Naive B cell (primary cell): ENCODE measurements around the gene DNA2. TPM values are rescaled to one million over a fixed set of nuclear protein-coding genes. Genes with fewer than 3 reads are reported as not detected.
"Not testable (repeated sequence)": the region's sequence is repeated elsewhere in the genome, so short reads cannot be mapped to it uniquely, and the experiment has no call there.

Experiments used
- ATAC-seq, 2 donors: fragments of 150-1000 bp; cut with Tn5 transposase; 2 replicates each; pipeline ENCODE4 v1.10.0; 2021; ENCODE audit warnings: low read depth in 2 of 2, mild to moderate bottlenecking in 2 of 2, moderate library complexity in 2 of 2
- DNase-seq: peaks from one replicate; pipeline ENCODE4 v3.0.0; 2022
- H3K27ac Mint-ChIP-seq, 6 donors: one replicate each; pipeline ENCODE4 v1.8.0; 2020 to 2022; ENCODE audit warnings: mild to moderate bottlenecking in 6 of 6, mixed read lengths in 6 of 6, moderate library complexity in 5 of 6, inconsistent platforms in 2 of 6
- H3K27me3 Mint-ChIP-seq, 3 donors: one replicate each; pipeline ENCODE4 v1.8.0; 2021 to 2022; ENCODE audit warnings: mixed read lengths in 3 of 3, mild to moderate bottlenecking in 1 of 3
- H3K36me3 Mint-ChIP-seq, 2 donors: one replicate each; pipeline ENCODE4 v1.8.0; 2020 to 2022; ENCODE audit warnings: mixed read lengths in 2 of 2, inconsistent platforms in 1 of 2, mild to moderate bottlenecking in 1 of 2
- H3K4me1 Mint-ChIP-seq, 3 donors: one replicate each; pipeline ENCODE4 v1.8.0; 2020 to 2022; ENCODE audit warnings: mixed read lengths in 3 of 3, inconsistent platforms in 1 of 3, mild to moderate bottlenecking in 1 of 3, moderate library complexity in 1 of 3
- H3K4me3 Mint-ChIP-seq, 8 donors: one replicate each; pipeline ENCODE4 v1.8.0; 2020 to 2022; ENCODE audit warnings: mild to moderate bottlenecking in 8 of 8, mixed read lengths in 8 of 8, moderate library complexity in 8 of 8, inconsistent platforms in 2 of 8
- H3K9me3 Mint-ChIP-seq, 7 donors: one replicate each; pipeline ENCODE4 v1.8.0; 2020 to 2022; ENCODE audit warnings: mixed read lengths in 7 of 7, mild to moderate bottlenecking in 5 of 7, inconsistent platforms in 2 of 7, moderate library complexity in 1 of 7
- polyA plus RNA-seq, 6 donors: library from polyadenylated mRNA; unstranded; fragments of 300-500 nt; fragmentation: Illumina TruSeq; gene quantifications; one replicate each; pipeline ENCODE4 v1.2.3, GENCODE V29; 2021; ENCODE audit warnings: low read depth in 6 of 6

Gene DNA2, protein sequence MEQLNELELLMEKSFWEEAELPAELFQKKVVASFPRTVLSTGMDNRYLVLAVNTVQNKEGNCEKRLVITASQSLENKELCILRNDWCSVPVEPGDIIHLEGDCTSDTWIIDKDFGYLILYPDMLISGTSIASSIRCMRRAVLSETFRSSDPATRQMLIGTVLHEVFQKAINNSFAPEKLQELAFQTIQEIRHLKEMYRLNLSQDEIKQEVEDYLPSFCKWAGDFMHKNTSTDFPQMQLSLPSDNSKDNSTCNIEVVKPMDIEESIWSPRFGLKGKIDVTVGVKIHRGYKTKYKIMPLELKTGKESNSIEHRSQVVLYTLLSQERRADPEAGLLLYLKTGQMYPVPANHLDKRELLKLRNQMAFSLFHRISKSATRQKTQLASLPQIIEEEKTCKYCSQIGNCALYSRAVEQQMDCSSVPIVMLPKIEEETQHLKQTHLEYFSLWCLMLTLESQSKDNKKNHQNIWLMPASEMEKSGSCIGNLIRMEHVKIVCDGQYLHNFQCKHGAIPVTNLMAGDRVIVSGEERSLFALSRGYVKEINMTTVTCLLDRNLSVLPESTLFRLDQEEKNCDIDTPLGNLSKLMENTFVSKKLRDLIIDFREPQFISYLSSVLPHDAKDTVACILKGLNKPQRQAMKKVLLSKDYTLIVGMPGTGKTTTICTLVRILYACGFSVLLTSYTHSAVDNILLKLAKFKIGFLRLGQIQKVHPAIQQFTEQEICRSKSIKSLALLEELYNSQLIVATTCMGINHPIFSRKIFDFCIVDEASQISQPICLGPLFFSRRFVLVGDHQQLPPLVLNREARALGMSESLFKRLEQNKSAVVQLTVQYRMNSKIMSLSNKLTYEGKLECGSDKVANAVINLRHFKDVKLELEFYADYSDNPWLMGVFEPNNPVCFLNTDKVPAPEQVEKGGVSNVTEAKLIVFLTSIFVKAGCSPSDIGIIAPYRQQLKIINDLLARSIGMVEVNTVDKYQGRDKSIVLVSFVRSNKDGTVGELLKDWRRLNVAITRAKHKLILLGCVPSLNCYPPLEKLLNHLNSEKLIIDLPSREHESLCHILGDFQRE
- polyA plus RNA-seq = 1 to 10 TPM in 3 of 6 donors, under 1 TPM in 2, not detected in 1; 0.42 to 1.8 (median 1.1) TPM

DNA sequence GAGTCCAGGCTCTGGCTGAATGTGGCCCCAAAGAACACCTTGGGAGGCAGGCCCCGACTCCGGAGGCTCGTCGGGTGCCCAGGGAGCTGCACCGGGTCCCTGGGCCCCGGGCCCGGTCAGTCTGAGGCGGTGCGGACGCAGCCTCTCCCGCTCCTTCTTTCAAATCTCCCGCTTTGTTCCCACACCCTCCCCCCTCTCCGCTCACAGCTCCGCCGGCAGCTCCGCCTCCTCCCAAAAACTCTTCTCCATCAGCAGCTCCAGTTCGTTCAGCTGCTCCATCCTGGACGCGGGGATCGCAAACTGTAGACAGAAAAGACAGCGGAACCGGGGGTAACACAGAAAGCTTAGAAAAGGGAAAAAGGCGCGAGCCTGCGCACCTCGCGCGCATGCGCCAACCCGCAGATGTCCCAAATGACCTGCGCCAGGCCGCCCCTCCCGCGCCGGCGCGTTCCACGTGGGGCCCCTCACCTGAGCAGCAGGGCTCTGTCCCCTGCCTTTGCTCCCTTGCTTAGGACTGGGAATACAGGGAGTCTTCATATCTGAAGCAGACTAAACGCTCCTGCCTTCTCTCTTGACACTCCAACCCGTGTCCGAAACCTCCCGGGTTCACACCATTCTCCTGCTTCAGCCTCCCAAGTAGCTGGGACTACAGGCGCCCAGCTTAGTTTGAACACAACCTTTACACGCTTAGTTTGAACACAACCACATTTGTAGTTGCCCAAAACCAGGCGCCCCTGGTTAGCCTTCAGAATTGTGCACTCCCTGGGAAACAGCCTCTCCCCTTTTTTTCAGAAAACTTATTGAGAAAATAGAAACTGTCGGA, at the start of gene DNA2:
Gene DNA2, minus strand, starts transcription at position 388 of the 823 bp plus-strand sequence. Its CDS starts 109 bp downstream, at position 279.
- H3K4me1 Mint-ChIP-seq = peaks cover 14 to 17% (median 16%) of the 10 kb centered on the region in 3 donors
- ATAC-seq (peak; percentile 87 to 91), DNase-seq (peak; percentile 68)
- peak within 1 kb of the TSS; percentile 92 to 100 (median 97) for H3K4me3 Mint-ChIP-seq
- H3K9me3 Mint-ChIP-seq = no peaks in the 10 kb centered on the region
- H3K27ac Mint-ChIP-seq = peak within 1 kb of the TSS; percentile 66 to 95 (median 88)
- no peaks in the 10 kb centered on the region for H3K27me3 Mint-ChIP-seq
- H3K36me3 Mint-ChIP-seq = no peaks in the 10 kb centered on the region

DNA sequence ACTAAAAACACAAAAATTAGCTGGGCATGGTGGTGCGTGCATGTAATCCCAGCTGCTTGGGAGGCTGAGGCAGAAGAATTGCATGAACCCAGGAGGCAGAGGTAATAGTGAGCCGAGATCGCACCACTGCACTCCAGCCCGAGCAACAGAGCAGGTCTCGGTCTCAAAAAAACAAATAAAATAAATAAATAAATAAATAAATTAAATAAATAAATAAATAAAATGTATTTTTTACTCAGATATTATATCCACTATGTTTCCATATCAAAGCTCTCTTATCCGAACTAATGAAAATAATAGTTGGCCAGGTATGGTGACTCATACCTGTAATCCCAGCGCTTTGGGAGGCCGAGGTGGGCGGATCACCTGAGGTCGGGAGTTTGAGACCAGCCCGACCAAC, 46.8 kb upstream of the DNA2 start:
- ATAC-seq, H3K27me3 Mint-ChIP-seq, DNase-seq, H3K4me1 Mint-ChIP-seq, H3K36me3 Mint-ChIP-seq, H3K4me3 Mint-ChIP-seq, H3K27ac Mint-ChIP-seq, H3K9me3 Mint-ChIP-seq: not testable (repeated sequence)

DNA sequence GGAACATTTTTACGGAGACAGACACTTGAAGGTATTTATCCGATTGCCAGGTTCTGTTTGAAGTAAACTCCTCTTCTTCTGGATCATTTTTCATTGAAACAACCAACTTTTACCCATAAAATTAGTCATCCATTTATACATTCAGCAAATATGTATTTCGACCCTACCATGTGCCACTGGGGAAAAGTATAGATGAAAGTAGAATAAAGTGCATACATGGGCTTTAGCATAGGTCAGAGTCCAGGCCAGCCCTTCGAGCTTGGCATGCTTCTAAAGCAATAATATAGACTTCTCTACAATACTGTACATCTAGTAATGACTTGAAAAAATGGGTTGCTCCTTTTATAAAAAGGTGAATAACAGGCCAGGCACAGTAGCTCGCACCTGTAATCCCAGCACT, 45.4 kb upstream of the DNA2 start:
- ATAC-seq (no peak), DNase-seq (no peak)
- Mint-ChIP-seq H3K27ac (no peak overlapping the region), H3K4me1 (peaks cover 0 to 3% (median 0%) of the 10 kb centered on the region in 3 donors), H3K9me3 (no peaks in the 10 kb centered on the region), H3K27me3 (no peaks in the 10 kb centered on the region), H3K4me3 (no peak overlapping the region), H3K36me3 (peaks cover 0 to 5% of the 10 kb centered on the region in 2 donors)

DNA sequence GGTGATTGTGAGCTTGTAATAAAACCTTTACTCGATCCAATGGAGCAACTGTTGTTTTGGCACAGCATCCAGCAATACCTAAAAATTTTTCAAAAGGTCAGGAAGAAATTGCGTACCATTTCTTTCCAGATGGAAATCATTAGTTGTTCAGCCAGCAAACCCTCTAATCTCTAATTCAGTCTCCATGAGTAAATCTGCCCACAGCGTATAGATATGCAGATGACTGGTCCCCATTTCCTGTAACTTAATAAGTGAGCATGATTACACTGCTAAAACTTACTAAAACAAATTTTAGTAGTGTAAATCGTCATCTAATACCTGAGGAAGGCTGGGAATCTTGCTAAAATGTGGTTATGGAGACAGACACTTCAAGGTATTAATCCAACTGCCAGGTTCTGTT, 45.0 kb upstream of the DNA2 start:
- no peaks in the 10 kb centered on the region for H3K27me3 Mint-ChIP-seq
- H3K36me3 Mint-ChIP-seq = peaks cover 0 to 5% of the 10 kb centered on the region in 2 donors
- no peaks in the 10 kb centered on the region for H3K4me1 Mint-ChIP-seq
- DNase-seq (no peak), ATAC-seq (no peak)
- H3K27ac Mint-ChIP-seq = peak overlapping the region in 1 of 6 donors; percentile 50
- no peak overlapping the region for H3K4me3 Mint-ChIP-seq
- no peaks in the 10 kb centered on the region for H3K9me3 Mint-ChIP-seq

DNA sequence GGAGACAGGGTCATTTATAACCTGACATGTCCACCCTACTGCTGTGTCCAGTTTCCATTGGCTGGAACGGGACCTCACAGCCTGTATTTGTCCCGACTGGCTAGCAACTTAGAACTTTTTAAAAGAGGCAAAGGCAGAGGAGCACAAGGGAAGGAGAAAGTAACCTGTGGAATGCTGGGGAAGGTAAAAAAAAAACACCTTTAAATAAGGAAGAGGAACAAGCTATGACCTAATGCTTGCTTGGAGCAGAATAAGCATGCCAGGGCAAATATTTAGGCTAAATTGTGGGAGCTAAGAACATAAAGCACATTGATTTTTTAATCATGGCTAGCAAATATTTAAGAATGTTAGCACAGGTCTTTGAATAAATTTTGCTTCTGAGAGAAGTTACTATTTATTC, 44.4 kb upstream of the DNA2 start:
- ATAC-seq, H3K27me3 Mint-ChIP-seq, H3K4me1 Mint-ChIP-seq, H3K36me3 Mint-ChIP-seq, H3K4me3 Mint-ChIP-seq, DNase-seq, H3K9me3 Mint-ChIP-seq: not testable (repeated sequence)
- peak overlapping the region in 1 of 6 donors; percentile 32 for H3K27ac Mint-ChIP-seq

DNA sequence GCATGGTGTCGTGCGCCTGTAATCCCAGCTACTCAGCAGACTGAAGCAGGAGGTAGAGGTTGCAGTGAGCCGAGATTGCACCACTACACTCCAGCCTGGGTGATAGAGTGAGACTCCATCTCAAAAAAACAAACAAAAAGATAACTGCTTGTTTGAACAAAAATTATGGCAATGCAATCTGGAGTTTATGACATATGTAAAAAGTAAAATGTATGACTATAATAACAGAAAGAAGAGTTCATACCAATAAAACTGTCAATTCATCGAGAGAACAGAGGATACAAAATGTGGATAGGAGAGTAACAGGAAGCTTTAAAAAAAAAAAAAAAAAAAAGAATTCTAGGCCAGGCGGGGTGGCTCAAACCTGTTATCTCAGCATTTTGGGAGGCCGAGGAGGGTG, 36.3 kb upstream of the DNA2 start:
- Mint-ChIP-seq H3K36me3 (no peaks in the 10 kb centered on the region), H3K27ac (peak overlapping the region in 1 of 6 donors; percentile 86), H3K4me3 (peak overlapping the region in 1 of 8 donors; percentile 20), H3K9me3 (no peaks in the 10 kb centered on the region), H3K27me3 (no peaks in the 10 kb centered on the region), H3K4me1 (no peaks in the 10 kb centered on the region)
- ATAC-seq (no peak), DNase-seq (no peak)

DNA sequence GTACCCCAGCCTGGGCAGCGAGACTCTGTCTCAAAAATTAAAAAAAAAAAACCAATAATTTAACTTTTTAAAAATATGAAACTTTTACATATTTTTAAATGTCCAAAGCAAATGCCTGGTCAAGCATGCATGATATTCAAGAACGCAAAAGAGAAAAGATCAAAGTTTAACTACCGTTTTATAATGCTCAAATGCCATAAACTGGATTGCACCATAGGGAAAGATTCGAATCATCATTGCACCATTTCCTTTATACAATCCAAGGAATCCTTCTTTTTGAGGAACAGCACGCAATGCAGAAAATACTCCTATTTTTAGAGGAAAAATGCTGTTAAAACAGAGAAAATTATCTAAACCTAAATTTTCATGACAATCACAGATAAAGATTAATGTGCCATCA, 34.6 kb upstream of the DNA2 start:
- DNase-seq = no peak
- Mint-ChIP-seq H3K27ac (no peak overlapping the region), H3K36me3 (peaks cover 3 to 5% of the 10 kb centered on the region in 2 donors), H3K4me3 (no peak overlapping the region), H3K4me1 (no peaks in the 10 kb centered on the region), H3K27me3 (no peaks in the 10 kb centered on the region), H3K9me3 (no peaks in the 10 kb centered on the region)
- no peak for ATAC-seq

DNA sequence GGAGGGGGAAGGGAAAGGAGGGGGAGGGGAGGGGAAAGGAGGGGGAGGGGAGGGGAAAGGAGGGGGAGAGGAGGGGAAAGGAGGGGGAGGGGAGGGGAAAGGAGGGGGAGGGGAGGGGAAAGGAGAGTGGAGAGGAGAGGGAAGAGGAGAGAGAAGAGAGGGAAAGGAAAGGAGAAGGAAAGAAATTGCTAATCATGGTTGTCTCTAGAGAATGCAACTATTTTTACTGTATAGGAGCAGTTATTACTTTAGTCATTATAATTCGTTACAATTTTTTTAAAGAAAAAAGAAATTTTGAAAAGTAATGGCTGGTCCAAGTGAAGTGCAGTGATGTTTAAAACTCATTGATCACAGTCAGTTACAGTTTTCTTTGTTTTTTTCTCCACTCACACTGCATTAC, 31.1 kb upstream of the DNA2 start:
- Mint-ChIP-seq H3K27ac (no peak overlapping the region), H3K36me3 (peaks cover 18 to 23% of the 10 kb centered on the region in 2 donors), H3K4me1 (no peaks in the 10 kb centered on the region), H3K9me3 (no peaks in the 10 kb centered on the region), H3K27me3 (no peaks in the 10 kb centered on the region), H3K4me3 (no peak overlapping the region)
- ATAC-seq = no peak
- no peak for DNase-seq

DNA sequence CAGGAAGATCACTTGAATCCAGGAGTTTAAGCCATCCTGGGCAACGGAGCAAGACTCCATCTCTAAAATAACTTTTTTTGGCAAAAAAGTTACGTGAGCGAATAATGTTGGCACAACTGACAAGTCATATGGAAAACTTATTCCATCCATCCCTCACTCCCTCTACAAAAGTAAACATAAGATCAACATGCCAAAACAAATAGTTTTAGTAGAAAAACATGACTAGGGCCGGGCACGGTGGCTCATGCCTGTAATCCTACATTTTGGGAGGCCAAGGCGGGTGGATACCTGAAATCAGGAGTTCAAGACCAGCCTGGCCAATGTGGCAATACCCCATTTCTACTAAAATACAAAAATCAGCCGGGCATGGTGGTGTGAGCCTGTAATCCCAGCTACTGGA, 29.9 kb upstream of the DNA2 start:
- Mint-ChIP-seq H3K36me3 (peaks cover 18 to 23% of the 10 kb centered on the region in 2 donors), H3K9me3 (no peaks in the 10 kb centered on the region)

DNA sequence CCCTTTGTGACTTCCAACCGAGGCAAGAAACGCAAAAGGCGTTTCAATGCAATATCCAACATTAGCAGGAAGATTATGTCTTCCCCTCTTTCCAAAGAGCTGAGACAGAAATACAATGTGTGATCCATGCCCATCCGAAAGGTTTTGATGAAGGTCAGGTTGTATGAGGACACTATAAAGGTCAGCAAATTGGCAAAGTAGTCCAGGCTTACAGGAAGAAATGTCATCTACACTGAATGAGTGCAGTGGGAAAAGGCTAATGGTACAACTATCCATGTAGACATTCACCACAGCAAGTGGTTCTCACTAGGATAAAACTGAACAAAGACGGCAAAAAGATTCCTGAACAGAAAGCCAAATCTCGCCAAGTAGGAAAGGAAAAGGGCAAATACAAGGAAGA, 27.8 kb upstream of the DNA2 start:
- no peak for ATAC-seq
- Mint-ChIP-seq H3K9me3 (no peaks in the 10 kb centered on the region), H3K27ac (peak overlapping the region in 1 of 6 donors; percentile 16), H3K36me3 (peaks cover 23 to 25% of the 10 kb centered on the region in 2 donors), H3K4me3 (no peak overlapping the region), H3K27me3 (no peaks in the 10 kb centered on the region), H3K4me1 (no peaks in the 10 kb centered on the region)
- DNase-seq = no peak

More for the DNA sequence above, 29.9 kb upstream of the DNA2 start:
- H3K27me3 Mint-ChIP-seq = no peaks in the 10 kb centered on the region
- peak overlapping the region in 1 of 8 donors; percentile 7 for H3K4me3 Mint-ChIP-seq
- no peaks in the 10 kb centered on the region for H3K4me1 Mint-ChIP-seq
- no peak for DNase-seq
- ATAC-seq = no peak
- H3K27ac Mint-ChIP-seq = peak overlapping the region in 1 of 6 donors; percentile 12

DNA sequence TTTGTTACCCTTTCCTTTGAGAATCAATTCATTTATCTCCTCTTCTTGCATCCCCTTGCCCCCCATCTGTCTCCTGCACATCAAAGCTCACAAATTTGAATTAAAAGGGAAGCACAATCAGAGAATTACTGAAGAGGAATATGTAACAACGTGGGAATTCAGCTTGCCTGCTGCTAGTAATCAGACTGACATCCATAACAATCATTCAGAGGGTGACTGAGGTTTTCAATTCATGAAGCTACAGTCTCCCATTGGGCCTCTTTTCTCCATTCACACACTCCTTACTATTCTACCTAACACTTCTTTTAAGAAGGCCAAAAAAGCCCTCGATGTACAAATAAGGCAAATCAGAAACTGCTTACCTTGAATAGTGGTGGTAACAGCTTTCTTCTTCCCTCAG, 24.3 kb upstream of the DNA2 start:
- H3K27me3 Mint-ChIP-seq = no peaks in the 10 kb centered on the region

DNA sequence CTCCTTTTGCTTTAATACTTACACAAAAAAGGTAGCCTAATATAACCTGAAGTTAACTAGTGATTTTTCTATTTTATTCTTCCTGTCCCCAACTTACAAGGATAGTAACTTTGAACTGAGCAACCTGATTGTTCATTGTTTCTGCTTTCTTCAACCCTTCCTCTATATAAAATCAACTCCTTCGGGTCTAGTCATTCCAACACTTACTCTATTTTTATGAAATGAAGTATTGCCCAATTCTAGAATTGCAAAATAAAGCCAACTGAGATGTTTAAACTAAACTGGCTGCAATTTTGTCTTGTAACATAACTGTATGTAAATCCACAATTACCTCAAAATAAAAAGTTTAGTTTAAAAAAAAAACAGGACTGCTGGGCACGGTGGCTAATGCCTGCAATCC, 20.3 kb upstream of the DNA2 start:
- Mint-ChIP-seq H3K27me3 (no peaks in the 10 kb centered on the region), H3K9me3 (no peaks in the 10 kb centered on the region), H3K36me3 (peaks cover 5 to 20% of the 10 kb centered on the region in 2 donors), H3K27ac (peak overlapping the region in 1 of 6 donors; percentile 83), H3K4me1 (no peaks in the 10 kb centered on the region), H3K4me3 (no peak overlapping the region)
- ATAC-seq (no peak), DNase-seq (no peak)

More for the DNA sequence above, 24.3 kb upstream of the DNA2 start:
- H3K4me1 Mint-ChIP-seq = no peaks in the 10 kb centered on the region
- H3K36me3 Mint-ChIP-seq = peaks cover 17 to 29% of the 10 kb centered on the region in 2 donors
- peak overlapping the region in 2 of 6 donors; percentile 16 to 29 for H3K27ac Mint-ChIP-seq
- H3K9me3 Mint-ChIP-seq = no peaks in the 10 kb centered on the region
- ATAC-seq (no peak), DNase-seq (no peak)
- no peak overlapping the region for H3K4me3 Mint-ChIP-seq

DNA sequence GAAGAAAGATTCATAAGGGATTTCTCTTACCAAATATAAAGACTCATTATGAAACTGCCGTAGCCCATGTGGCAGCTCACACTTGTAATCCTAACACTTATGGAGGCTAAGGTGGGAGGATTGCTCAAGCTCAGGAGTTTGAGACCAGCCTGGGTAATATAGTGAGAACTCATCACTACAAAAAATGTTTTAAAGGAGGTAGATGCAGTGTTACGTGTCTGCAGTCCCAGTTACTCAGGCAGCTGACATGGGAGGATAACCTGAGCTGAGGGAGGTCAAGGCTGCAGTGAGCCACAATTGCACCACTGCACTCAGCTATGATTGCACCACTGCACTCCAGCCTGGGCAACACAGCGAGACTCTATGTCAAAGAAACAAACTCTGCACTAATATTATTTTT, 18.1 kb upstream of the DNA2 start:
- Mint-ChIP-seq H3K27ac (no peak overlapping the region), H3K9me3 (no peaks in the 10 kb centered on the region), H3K4me3 (no peak overlapping the region), H3K27me3 (no peaks in the 10 kb centered on the region), H3K36me3 (peaks cover 7 to 16% of the 10 kb centered on the region in 2 donors), H3K4me1 (no peaks in the 10 kb centered on the region)
- DNase-seq (no peak), ATAC-seq (no peak)
